WI38 (cell line): ENCODE data around the gene SELENOW.

Source experiments
- H3K4me3 ChIP-seq: 2 replicates; pipeline ENCODE4 v1.5.1; 2011; ENCODE audit warnings: low read depth, mild to moderate bottlenecking, control low read depth, low read length
- CTCF ChIP-seq: IDR thresholded peaks from 2 replicates; pipeline ENCODE4 v1.5.1; 2012; ENCODE audit warnings: low read depth, mild to moderate bottlenecking, control low read depth, low read length

The SELENOW gene

DNA sequence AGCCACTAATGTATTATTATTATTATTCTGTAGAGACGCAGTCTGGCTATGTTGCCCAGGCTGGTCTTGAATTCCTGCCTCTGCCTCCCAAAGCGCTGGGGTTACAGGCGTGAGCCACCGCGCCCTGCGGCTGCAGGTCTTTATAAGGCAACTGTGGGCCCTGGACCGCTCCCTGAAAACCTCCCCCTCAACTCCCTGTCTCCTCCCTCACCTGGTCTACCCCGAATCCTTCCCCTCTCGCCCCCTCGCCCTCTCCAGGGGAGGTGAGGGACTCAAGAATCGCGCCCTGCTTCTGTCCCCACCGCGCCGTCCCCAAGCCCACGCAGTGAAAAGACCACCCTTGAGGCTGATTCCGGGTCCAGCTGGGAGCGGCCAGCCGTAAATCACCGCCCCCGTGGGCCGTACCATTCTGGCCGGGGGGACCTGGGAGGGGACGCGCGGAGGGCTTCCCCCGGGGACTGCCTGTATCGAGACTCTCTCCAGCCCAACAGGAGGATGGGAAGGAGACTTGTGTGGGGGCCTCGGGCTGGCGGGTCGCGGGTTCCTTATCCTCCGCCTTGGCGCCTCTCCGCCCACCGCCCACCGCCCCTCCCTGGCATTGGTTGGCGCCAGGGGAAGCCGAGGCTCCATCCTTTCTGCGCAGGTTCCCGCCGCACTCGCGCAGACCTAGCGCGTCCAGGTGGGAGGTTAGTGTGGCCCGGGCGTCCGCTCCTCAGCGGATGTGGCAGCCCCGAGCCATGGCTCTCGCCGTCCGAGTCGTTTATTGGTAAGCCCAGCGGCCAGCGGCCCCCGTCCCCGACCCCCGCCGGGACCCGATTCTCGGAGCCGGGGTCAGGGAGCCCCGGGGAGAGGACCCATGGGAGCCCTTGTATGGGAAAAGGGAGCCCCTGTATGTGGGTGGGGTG is at the start of gene SELENOW:
Gene SELENOW (plus strand): TSS at position 655 of the 905 bp plus-strand sequence. CDS start 83 bp downstream, at position 738.
- TF ChIP-seq CTCF = no peak
- H3K4me3 ChIP-seq = peak within 1 kb of the TSS; percentile 95

- TF ChIP-seq CTCF = no peak
- H3K4me3 ChIP-seq = no peak overlapping the region
Measured at GRCh38 chr19:47729468-47729798, 49.1 kb upstream of the SELENOW start.

- no peak for TF ChIP-seq CTCF
- H3K4me3 ChIP-seq = no peak overlapping the region
Measured at GRCh38 chr19:47729799-47730520, 48.5 kb upstream of the SELENOW start.

DNA sequence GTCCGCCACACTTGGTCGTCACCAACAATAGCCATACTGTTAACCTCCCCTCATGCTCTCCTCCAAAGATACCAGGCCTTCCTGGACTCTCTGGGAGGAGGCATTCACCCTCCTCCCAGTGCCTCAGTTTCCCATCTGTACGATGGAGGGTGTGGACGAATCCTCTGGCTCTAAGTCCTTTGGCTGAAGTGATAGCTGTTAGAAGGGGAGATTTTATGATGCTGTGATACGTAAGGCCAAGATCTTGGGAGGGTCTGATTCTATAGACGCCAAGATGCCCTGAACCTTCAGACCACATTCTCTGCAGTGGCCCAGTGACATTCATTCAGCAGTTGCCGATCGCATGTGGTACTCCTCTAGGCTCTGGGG is 48.0 kb upstream of the SELENOW start:
- H3K4me3 ChIP-seq = no peak overlapping the region
- no peak for TF ChIP-seq CTCF

GRCh38 chr19:47730910-47731309 is 47.6 kb upstream of the SELENOW start:
- TF ChIP-seq CTCF = no peak

DNA sequence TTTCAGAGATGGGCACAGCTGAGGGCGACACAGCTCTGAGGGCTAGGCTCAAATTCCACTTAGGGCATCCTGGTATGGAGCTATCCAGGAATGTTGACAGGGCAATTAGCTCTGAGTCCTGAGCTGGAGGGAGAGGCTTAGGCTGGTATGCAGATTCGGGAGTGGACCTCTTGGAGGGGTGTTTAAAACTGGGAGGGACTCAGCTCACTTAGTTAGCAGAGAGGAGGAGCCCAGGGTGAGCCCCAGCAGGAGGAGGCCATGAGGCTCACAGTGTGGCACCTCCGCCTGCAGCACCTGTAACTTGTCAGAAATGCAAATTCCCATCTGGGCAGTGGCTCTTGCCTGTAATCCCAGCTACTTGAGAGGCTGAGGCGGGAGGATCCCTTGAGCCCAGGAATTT is 43.4 kb upstream of the SELENOW start:
- no peak for TF ChIP-seq CTCF
- no peak overlapping the region for H3K4me3 ChIP-seq

More at GRCh38 chr19:47730910-47731309, 47.6 kb upstream of the SELENOW start:
- H3K4me3 ChIP-seq = no peak overlapping the region
